GM13976 (cell line): ENCODE measurements around the gene STK25.
"Not testable (repeated sequence)": the region's sequence is repeated elsewhere in the genome, so short reads cannot be mapped to it uniquely, and the experiment has no call there.

Source experiments
- DNase-seq: peaks from one replicate; pipeline ENCODE4 v3.0.0; 2012; ENCODE audit warnings: low spot score
- in situ Hi-C: fragments of 300-500 bp; cut with MboI; formaldehyde crosslinking; loops from one replicate; pipeline ENCODE4 v1.12.0; 2022; ENCODE audit warnings: low sequenced_read_pairs, mixed read lengths, inconsistent platforms; ENCODE audit not compliant: unreplicated experiment
- TF ChIP-seq, protein P1 (sequence below): IDR thresholded peaks from 2 replicates; pipeline ENCODE4 v1.5.1; 2012; ENCODE audit warnings: borderline replicate concordance, mild to moderate bottlenecking; ENCODE audit not compliant: insufficient read depth; ENCODE audit errors: extremely low read depth, missing control alignments, control extremely low read depth

STK25 gene

DNA sequence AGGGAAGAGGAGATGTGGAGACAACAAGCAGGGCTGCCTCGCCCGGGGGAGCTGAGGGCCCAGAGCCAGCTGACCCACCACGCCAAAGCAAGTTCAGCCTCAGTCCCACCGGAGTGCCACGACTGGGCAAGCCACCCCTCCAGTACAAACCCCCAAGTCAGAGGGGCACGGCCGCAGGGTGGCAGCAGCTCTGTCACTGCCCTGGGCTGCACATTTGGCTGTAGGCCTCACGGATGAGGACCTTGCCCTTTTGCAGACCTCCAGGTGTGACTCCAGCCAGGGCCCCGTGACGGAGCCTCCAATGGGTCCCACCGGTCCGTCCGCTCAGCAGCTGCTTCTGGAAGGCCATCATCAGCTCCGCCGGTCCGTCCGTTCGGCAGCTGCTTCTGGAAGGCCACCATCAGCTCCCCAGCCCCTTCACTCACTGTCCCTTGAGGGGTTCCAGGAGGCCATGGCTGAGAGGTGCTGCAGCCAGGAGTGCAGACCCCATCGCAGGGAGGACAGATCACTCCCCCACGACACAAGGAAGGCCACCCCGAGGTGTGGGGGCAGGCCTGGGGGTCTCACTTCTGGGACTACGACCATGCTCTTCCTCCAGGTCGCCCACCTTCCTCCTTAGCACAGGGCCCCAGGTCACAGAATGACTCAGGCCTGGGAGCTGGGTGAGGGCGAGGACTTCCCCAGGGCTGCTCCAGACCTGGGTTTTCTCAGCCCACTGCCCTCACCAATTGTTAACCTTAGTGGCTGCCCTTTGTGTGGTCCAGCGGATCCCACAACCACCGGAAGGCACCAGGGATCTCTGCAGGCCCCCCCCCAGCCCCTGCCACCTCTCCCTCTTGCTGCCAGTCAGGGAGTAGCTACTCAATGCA lies 24.6 kb upstream of the STK25 start:
- in situ Hi-C loops = no loop called here
- TF ChIP-seq, protein P1, sequence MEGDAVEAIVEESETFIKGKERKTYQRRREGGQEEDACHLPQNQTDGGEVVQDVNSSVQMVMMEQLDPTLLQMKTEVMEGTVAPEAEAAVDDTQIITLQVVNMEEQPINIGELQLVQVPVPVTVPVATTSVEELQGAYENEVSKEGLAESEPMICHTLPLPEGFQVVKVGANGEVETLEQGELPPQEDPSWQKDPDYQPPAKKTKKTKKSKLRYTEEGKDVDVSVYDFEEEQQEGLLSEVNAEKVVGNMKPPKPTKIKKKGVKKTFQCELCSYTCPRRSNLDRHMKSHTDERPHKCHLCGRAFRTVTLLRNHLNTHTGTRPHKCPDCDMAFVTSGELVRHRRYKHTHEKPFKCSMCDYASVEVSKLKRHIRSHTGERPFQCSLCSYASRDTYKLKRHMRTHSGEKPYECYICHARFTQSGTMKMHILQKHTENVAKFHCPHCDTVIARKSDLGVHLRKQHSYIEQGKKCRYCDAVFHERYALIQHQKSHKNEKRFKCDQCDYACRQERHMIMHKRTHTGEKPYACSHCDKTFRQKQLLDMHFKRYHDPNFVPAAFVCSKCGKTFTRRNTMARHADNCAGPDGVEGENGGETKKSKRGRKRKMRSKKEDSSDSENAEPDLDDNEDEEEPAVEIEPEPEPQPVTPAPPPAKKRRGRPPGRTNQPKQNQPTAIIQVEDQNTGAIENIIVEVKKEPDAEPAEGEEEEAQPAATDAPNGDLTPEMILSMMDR = no peak

DNA sequence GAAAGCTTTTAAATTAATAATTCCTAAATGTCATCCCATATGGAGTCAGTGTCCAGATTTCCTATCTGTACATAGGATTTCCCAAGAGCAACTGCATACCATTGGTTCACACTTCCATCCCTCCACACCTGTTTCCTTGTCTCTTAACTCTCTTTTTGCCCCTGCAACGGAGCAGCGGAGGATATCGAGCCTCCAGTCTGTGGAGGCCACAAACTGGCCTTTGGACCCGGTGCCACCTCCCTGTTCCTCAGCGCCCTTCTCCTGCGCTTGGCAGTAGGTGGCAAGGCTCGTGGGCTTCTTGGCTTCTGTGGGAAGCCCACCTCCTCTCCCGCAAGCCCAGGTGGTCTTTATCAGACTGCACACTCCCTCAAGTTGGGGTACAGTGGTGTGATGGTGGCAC lies 23.8 kb upstream of the STK25 start:
- in situ Hi-C loops = no loop called here
- no peak for DNase-seq
- TF ChIP-seq, protein P1 = no peak

More for the DNA sequence above, 24.6 kb upstream of the STK25 start:
- DNase-seq = no peak

DNA sequence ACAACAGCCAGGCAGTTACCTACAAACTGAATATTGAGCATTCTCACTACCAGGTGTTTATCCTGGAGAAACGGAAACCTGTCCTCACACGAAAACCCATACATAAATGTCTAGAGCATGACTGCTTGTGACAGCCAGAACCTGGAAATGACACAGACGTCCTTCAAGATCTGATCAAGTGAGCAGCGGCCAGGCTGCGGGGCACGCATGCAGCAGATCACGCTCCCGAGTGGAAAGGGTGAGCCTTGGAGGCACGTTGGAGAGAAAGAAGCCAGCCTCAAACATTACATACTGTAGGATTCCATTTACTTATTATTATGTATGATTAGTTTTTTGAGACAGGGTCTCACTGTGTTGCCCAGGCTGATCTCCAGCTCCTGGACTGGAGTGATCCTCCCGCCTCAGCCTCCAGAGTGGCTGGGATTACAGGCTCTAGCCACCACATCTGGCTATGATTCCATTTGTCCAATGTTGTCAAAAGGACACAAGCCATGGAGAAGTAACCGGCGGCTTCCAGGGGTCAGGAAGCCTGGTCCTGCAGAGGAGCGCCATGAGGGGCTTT lies 22.9 kb upstream of the STK25 start:
- TF ChIP-seq, protein P1 = no peak
- no peak for DNase-seq
- in situ Hi-C loops = no loop called here

DNA sequence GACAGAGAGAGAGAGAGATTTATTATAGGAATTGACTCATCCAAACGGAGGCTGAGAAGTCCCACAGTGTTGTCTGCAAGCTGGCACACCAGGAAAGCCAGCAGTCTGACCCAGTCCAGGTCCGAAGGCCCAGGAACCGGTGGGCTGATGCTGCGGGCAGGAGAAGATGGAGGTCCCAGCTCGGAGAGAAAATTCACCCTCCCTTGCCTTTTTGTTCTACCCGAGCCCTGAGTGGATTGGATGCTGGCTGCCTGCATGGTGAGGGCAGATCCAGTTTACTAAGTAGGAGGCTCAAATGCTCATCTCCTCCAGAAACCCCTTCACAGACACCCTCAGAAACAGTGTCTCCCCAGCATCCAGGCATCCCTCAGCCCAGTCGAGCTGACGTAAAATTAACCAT lies 22.2 kb upstream of the STK25 start:
- DNase-seq = no peak
- in situ Hi-C loops = no loop called here
- TF ChIP-seq, protein P1 = no peak

DNA sequence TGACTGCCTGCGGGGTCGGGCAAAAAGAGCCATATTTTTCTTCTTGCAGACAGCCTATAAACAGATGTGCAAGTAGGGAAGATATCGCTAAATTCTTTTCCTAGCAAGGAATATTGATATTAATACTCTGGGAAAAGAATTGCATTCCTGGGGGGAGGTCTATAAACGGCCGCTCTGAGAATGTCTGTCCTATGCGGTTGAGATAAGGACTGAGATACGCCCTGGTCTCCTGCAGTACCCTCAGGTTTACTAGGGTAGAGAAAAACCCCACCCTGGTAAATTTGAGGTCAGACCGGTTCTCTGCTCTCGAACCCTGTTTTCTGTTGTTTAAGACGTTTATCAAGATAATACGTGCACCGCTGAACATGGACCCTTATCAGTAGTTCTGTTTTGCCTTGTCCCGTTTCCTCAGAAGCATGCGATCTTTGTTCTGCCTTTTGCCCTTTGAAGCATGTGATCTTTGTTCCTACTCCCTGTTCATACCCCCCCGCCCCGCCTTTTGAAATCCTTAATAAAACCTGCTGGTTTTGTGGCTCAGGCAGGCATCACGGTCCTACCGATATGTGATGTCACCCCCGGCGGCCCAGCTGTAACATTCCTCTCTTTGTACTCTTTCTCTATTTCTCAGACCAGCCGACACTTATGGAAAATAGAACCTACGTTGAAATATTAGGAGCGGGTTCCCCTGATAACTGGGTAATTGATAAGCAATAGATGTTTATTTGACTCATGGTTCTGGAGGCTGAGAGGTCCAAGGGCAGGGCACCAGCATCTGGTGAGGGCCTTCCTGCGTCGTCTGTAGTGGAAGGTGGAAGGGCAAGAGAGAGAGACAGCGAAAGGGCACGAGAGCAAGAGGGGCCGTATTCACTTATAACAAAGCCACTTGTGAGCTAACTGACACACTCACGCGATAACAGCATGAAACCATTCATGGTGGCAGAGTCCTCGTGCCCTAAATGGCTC lies 17.7 kb upstream of the STK25 start:
- in situ Hi-C loops, DNase-seq: not testable (repeated sequence)

DNA sequence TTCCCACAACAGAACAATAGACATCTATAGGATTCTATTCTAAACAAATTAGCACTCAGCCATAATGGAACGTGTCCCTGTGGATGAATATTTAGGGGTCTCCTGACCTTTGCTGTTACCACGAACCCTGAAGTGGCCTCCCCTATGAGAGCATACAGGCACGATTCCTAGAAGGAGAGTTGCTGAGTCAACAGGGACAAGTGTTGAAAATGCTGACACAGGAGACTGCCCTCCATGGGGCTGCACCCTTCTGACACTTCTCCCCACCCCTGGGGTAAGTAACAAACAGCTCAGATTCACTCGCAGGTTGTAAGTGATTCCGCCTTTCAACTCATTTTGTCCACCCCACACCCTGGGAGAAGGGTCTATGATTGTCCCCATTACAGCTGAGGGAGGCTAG lies 14.1 kb upstream of the STK25 start:
- in situ Hi-C loops = no loop called here
- DNase-seq = no peak
- TF ChIP-seq, protein P1 = no peak
